Stimulated activated CD8-positive, alpha-beta memory T cell treated with anti-CD3 and anti-CD28 coated beads, Interleukin-15, amount 100 ng/mL, for 1 hour (primary cell): ENCODE results near the gene MMS19.
"Not testable (repeated sequence)": the region's sequence is repeated elsewhere in the genome, so short reads cannot be mapped to it uniquely, and the experiment has no call there.

Experiments used
- DNase-seq: peaks from one replicate; pipeline ENCODE4 v3.0.0-alpha.2; 2020; ENCODE audit warnings: low read depth

Gene MMS19

GRCh38 chr10:97423757-97424098 lies 74.5 kb downstream of the MMS19 start:
- DNase-seq: not testable (repeated sequence)

- no peak for DNase-seq
Observed at GRCh38 chr10:97416565-97416964, 81.7 kb downstream of the MMS19 start.

GRCh38 chr10:97412891-97413304 lies 85.3 kb downstream of the MMS19 start:
- DNase-seq: no peak

- DNase-seq: no peak
Observed at GRCh38 chr10:97411406-97411805, 86.8 kb downstream of the MMS19 start.

- no peak for DNase-seq
Observed at GRCh38 chr10:97408496-97408992, 89.7 kb downstream of the MMS19 start.
